HG02642 (cell line): Measurements from ENCODE around the gene CHD5.

Experiments used
- ATAC-seq: cut with Tn5 transposase; IDR thresholded peaks from one replicate; pipeline ENCODE4 v1.9.1; 2021; ENCODE audit warnings: mild to moderate bottlenecking; ENCODE audit not compliant: unreplicated experiment, poor library complexity

CHD5 gene

DNA sequence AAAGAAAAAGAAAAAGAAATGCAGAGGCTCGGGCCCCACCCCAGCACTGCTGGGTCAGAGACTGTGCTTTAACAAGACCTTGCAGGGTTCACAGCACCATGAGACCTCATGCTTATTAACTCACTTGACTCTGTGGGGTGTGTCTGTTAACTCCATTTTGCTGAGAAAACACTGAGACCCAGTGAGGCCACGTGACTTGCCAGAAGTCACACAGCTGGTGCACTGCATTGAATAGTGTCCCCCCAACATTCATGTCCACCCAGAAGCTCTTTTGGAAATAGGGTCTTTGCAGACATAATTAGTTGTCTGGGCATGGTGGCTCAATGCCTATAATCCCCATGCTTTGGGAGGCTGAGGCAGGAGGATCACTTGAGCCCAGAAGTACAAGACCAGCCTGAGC lies 39.7 kb downstream of the CHD5 start:
- no peak for ATAC-seq

- ATAC-seq = no peak
Measured at GRCh38 chr1:6137758-6138157, 42.4 kb downstream of the CHD5 start.

- ATAC-seq = no peak
Measured at GRCh38 chr1:6136516-6137220, 43.5 kb downstream of the CHD5 start.

- ATAC-seq = no peak
Measured at GRCh38 chr1:6134741-6135510, 45.2 kb downstream of the CHD5 start.

- ATAC-seq = no peak
Measured at GRCh38 chr1:6134206-6134605, 45.9 kb downstream of the CHD5 start.

DNA sequence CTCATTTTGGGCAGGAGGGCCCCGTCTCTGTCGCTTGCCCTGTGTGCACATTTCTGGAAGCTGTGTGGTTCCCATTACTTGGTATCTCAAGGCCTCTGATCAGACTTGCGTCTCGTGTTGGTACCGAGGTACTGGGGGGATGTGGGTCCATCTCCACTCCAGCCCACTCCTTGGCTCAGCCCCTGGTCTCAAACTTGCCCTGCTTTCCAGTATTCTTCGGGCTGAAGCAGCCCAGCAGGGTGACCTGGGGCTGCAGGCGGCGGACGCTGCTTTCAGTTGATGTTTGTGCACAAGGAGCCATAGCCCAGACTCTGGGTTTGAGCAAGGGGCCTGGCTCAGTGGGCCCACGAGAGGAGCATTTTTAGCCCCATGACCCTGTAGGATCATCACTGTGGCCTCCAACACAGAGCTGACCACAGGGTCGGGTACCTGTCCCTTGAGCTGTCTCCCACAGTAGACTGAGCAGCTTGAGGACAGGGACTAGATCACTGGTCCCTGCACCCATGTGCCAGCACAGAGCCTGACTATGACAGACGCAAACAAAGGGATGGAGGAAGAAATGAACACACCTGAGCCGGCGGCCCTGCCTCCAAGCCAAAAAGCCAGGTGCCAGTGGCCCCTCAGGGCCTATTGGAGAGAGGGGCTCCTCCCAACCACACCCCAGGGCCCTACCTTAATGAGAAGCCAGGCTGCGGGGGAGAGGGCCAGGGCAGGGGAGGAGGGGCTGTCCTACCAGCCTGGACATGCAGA lies 46.8 kb downstream of the CHD5 start:
- no peak for ATAC-seq

- no peak for ATAC-seq
Measured at GRCh38 chr1:6131561-6131960, 48.6 kb downstream of the CHD5 start.

GRCh38 chr1:6130596-6130995 lies 49.5 kb downstream of the CHD5 start:
- no peak for ATAC-seq

- ATAC-seq = no peak
Measured at GRCh38 chr1:6130036-6130435, 50.1 kb downstream of the CHD5 start.

DNA sequence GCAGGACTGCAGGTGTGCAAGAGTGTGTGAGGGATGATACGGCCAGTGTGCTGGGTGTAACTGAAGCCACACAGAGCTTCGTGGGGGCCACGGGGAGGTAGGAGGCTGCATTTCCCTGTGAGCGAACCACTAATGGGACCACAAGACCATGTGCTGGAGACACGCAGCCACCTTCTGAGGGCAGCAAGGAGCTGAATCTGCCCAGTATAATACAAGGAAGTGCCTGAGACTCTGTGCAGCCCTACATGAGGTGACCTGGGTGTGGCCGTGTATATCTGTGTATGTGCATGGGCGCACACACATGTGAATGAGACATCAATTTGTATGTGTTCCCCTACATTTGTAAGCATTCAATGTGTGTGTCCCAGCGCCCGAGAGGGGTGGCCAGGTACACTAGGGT lies 50.8 kb downstream of the CHD5 start:
- ATAC-seq = no peak

DNA sequence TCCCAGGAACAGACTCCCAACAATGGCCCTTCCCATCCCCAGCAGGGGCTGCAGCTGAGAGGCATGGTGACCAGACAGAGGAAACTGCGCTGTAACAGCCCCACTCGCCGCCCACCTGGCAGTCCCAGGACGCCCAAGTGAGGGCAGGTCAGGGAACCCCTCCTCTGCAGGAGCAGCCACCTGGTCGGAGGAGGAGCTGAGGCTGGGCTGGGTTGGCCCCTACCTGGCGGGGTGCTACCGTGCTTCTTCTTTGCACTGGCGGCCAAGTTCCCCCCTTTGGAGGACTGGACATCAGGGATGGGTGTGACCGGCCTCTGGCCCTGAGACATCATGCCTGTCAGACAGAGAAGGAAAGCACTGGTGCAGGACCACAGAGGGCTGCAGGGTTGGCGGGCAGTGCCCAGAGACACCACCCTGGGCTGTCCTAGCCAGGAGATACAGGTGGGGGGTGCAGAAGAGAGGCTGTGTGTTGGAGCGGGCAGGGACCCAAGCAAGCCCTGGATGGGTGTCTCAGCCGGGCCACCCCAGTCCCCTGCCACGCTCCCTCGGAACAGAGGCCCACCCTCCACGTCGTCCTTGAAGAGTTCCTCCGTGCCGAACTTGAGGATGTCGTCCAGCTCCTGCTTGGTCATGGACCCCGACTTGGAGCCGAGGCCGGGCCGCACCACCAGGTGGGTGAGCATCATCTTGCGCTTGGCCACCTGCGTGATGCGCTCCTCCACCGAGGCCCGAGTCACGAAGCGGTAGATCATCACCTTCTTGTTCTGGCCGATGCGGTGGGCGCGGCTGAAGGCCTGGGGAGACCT lies 51.6 kb downstream of the CHD5 start:
- ATAC-seq = no peak

DNA sequence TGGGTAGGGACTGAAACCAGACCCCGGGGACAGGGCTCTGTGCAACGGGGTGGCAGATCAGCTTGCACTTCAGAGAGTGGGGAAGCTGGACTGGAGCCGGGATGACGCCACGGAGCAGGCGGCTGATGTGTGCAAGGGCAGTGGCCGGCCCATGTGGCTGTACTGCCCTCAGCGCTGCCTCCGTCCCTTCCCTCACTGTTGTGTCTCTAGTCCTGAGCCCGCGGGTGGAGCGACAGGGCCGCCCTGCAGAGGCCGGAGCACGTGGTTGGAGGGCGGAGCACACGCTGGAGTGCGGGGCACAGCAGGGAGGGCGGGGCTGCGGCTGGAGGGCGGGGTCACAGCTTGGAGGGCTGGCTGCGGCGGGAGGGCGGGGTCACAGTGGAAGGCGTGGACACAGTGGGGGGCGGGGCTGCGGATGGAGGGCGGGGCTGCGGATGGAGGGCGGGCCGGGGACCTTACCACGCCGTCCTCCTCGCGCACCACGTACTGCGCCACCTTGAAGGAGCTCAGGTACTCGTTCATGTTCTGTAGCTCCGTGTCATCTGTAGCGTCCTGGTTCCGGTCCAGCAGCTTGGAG lies 52.4 kb downstream of the CHD5 start:
- ATAC-seq = no peak

GRCh38 chr1:6126521-6127067 lies 53.5 kb downstream of the CHD5 start:
- ATAC-seq = no peak

DNA sequence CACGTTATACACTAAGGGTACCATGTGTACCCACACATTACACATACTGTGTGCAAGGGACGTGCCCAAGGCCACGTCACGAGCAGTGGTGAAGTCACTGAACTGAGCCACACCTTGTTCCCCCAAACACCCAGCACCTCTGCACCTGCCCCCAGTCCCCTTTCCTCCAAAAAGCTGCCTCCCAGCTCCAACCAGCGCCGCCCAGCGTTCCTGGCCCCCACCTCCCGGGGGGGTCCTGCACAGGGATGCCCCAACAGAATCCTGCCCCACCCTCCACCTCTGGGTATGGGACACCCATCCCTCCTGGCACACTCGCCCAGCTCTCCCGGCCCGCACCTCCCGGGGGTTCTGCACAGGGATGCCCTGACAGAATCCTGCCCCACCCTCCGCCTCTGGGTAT lies 54.1 kb downstream of the CHD5 start:
- no peak for ATAC-seq

DNA sequence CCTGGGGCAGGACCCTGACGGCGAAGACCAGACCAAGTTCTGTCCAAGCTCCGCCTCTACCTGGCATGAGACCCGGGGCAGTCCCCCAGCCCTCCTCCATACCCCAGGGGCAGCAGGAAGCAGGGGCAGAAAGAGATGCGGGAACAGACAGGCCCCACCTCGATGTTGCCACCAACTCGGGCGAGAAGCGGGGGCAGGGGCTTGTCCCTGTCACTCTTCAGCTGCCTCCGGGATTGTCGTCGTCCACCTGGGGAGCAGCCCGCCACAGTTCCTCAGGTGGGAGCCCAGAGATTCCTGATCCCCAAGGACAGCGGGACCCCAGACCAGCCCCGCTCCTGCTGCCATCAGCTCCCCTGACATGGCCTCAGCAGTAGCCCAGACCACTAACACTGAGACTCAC lies 54.8 kb downstream of the CHD5 start:
- ATAC-seq = no peak

- ATAC-seq = no peak
Measured at GRCh38 chr1:6124746-6125365, 55.3 kb downstream of the CHD5 start.

DNA sequence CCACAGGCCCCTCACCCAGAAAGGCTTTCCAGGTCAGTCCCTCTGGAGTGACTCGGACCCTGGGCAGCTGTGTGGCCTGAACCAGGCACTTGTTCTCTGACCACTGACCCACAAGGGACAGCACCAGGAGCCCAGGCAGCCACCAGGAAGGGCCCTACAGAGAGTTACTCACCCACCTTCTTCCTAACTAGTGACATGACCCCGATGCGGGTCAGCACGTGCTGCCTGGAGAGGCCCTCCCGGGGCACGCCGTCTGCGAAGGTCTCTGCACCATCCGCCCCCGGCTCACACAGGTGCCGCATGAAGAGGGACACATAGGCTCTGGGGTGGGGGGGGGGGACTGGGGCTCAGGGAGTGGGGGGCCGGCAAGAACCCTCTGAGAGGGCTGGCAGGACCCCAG lies 55.8 kb downstream of the CHD5 start:
- no peak for ATAC-seq

- ATAC-seq = no peak
Measured at GRCh38 chr1:6123816-6124215, 56.3 kb downstream of the CHD5 start.

GRCh38 chr1:6123083-6123482 lies 57.0 kb downstream of the CHD5 start:
- ATAC-seq = no peak
